ENCODE measurements around the gene DDX31.

GRCh38 chr9:132579427-132579798, 90.4 kb downstream of the DDX31 start:
- TF ChIP-seq, protein P1, sequence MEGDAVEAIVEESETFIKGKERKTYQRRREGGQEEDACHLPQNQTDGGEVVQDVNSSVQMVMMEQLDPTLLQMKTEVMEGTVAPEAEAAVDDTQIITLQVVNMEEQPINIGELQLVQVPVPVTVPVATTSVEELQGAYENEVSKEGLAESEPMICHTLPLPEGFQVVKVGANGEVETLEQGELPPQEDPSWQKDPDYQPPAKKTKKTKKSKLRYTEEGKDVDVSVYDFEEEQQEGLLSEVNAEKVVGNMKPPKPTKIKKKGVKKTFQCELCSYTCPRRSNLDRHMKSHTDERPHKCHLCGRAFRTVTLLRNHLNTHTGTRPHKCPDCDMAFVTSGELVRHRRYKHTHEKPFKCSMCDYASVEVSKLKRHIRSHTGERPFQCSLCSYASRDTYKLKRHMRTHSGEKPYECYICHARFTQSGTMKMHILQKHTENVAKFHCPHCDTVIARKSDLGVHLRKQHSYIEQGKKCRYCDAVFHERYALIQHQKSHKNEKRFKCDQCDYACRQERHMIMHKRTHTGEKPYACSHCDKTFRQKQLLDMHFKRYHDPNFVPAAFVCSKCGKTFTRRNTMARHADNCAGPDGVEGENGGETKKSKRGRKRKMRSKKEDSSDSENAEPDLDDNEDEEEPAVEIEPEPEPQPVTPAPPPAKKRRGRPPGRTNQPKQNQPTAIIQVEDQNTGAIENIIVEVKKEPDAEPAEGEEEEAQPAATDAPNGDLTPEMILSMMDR (IDR thresholded peaks at IDR 0.05; ENCODE audit: poor library complexity), result no peak
- TF ChIP-seq EZH2 (IDR thresholded peaks at IDR 0.05; ENCODE audit: borderline replicate concordance), result no peak

All from hepatocyte (in vitro differentiated cells).